COLO829 (cell line): ENCODE results near the gene MEDAG.

Experiments
- DNase-seq: peaks from one replicate; pipeline ENCODE4 v3.0.0; 2012; ENCODE audit warnings: low spot score

MEDAG gene

DNA sequence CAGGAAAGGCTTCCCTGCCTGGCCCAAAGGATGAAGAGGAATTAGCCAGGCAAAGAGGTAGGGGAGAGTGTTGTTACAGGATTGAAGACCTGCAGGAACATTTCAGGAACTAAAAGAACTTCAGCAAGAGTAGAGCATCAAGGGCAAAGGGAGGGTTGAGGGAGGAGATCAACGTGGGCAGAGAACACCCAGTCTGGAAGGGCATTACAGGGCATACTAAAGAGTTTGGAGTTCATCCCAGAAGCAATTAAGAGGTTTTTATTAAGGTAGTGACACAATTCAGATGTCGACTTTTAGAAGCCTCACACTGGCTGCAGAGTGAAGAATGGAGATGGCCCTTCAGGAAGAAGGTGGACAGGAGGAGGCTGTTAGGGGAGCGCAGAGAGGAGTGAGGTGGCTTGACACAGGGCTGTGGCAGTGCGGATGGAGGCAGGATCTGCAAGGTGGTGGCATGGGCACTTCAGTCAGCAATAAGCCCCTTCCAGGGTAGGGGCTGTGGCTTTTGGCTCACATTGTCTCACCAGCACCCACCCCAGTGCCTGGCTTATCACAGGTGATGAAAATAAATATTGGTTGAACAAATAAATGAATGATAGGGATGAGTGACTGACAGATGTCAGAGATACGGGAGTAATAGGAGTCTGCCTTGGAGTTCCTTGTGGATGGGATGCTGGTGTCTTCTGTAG is 51.3 kb downstream of the MEDAG start:
- no peak for DNase-seq

DNA sequence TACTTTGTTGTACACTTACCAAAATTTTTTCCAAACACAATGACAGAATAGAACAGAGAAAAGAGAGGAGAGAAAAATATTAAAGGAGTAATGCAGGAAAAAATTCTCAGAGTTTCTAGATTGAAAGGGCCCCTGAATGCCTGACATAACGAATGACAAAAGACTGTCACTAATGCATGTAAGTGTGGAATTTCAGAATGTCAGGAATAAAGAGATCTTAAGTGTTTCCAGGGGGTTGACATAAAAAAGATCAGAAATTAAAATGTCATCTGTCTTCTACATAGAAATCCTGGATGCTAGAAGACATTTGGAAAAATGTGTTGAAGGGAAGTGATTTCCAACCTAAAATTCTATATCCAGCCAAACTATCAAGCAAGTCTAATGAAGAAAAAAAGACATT is 53.6 kb downstream of the MEDAG start:
- DNase-seq: no peak

DNA sequence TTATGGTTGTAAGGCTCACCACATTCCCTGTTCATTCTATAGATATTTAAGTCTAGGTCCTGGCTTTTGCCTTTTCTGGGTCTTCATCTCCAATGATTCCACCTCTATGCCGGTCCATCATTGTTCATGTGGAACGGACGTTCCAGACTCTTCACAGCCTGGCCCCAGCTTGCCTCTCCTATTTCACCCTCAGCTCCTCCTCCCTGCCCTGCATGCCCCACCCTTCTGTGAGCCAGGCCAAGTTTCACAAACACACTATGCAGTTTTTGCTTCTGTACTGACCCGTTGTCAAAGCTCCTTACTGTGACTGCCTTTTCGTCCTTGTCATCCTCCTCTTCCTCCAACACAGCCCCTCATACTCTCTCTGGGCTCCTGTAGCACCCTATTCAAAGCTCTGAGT is 57.7 kb downstream of the MEDAG start:
- no peak for DNase-seq

- DNase-seq: no peak
Observed at GRCh38 chr13:30965380-30965779, 59.3 kb downstream of the MEDAG start.

DNA sequence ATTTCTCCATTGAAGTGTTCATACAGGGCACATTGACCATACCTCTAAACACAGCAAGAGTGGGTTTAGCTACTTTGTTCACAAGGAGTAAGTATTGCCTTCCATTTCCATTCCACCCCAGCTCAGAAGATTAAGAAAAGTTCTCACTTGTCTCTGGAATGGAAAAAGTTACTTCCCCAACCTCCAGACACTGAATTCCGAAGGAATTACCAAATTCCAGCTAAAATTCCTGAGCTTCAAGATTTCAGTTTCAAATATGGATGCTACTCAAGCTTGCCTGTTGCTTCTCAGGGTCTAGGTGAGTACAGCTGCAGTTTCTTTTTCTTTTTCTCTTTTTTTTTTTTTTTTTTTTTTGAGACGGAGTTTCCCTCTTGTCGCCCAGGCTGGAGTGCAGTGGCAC is 60.0 kb downstream of the MEDAG start:
- no peak for DNase-seq

DNA sequence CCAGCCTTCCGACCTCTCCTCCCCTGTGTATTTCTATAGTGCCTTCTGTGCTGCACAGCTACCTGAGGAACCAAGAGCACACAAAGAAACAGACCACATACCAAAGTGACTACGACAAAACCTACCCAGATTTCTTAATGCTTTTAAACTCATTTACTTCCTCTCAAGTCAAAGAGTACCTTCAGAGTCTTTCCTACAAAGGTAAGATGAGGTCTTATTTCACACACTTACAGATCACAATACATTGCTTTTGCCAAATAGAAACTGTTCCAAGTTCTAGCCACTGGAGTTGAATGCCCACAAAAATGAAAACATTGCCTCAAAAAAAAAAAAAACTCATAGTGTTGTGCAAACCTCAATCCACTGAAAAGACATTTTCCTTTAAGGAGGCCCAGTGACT is 62.8 kb downstream of the MEDAG start:
- DNase-seq: no peak

GRCh38 chr13:30971575-30971974 is 65.5 kb downstream of the MEDAG start:
- no peak for DNase-seq

GRCh38 chr13:30972888-30973377 is 66.9 kb downstream of the MEDAG start:
- DNase-seq: no peak

DNA sequence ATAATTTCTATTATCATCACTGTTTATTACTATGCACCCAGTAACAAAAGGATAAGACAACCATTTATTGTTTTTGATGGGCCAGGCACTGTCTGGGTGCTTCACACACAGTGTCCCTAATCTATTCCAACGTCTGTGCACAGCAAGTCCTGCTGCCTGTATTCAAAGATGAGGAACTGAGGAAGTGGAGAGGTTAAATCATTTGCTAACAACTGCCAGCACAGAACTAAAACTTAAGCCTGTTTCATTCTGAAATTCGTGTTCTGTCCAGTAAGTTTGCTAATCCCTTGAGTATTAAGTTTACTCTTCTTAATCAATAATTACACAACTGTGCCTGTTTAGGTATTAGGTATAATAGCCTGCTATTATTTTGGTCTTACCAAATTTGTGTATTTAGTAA is 68.3 kb downstream of the MEDAG start:
- no peak for DNase-seq
